Psoas muscle (tissue), 8 donors: Measurements from ENCODE around the gene SPACDR. TPM values are rescaled to one million over a fixed set of nuclear protein-coding genes. Genes with fewer than 3 reads are reported as not detected.
A peak's percentile ranks its signal among the peaks of the same experiment; 100 is the strongest.

Source experiments
- ATAC-seq, 4 donors: fragments of 200-7000 bp; cut with Tn5 transposase; one replicate each; pipeline ENCODE4 v1.9.1; 2020; ENCODE audit warnings: moderate library complexity in 3 of 4, mild to moderate bottlenecking in 2 of 4
- DNase-seq, 2 donors: peaks; one replicate each; pipeline ENCODE4 v3.0.0-alpha.2; 2020
- H3K27ac ChIP-seq: fragments of 200-600 bp; one replicate; pipeline ENCODE4 v1.8.0; 2022
- H3K27me3 ChIP-seq, 3 donors: fragments of 200-600 bp in 1 of 3; one replicate each; pipeline versions ENCODE4 v1.6.1 to v1.8.0; 2013 to 2022; ENCODE audit warnings: low read length in 2 of 3, mild to moderate bottlenecking in 2 of 3, moderate library complexity in 1 of 3; ENCODE audit not compliant: insufficient read depth in 3 of 3
- H3K36me3 ChIP-seq, 2 donors: fragments of 200-600 bp in 1 of 2; one replicate each; pipeline versions ENCODE4 v1.6.1 to v1.8.0; 2013 to 2022; ENCODE audit warnings: low read depth in 1 of 2, mild to moderate bottlenecking in 1 of 2, moderate library complexity in 1 of 2; ENCODE audit not compliant: insufficient read depth in 1 of 2
- H3K4me1 ChIP-seq: fragments of 200-600 bp; one replicate; pipeline ENCODE4 v1.8.0; 2022
- H3K4me3 ChIP-seq: fragments of 200-600 bp; one replicate; pipeline ENCODE4 v1.8.0; 2022; ENCODE audit warnings: mild to moderate bottlenecking
- H3K9me3 ChIP-seq: fragments of 200-600 bp; one replicate; pipeline ENCODE4 v1.8.0; 2022
- WGBS, 3 donors: extraction: QIAGEN DNeasy Blood & Tissue Kit; methylation state at CpG; one replicate each; pipeline versions ENCODE4 v1.1.6 to v1.1.7; 2013; 5-methylcytosine and 5-hydroxymethylcytosine counted together
- intact Hi-C, 2 donors: fragments of 100-400 bp; cut with DNase I; formaldehyde crosslinking; loops; one replicate each; pipeline versions ENCODE4 v1.11.0 to v1.14.2; 2022
- polyA plus RNA-seq, 3 donors: library from polyadenylated mRNA; stranded (reverse); fragments of 200-250 nt; gene quantifications; one replicate each; pipeline ENCODE4 v1.2.3, GENCODE V29; 2013
- total RNA-seq, 4 donors: library from RNA; stranded (reverse); fragmentation: NEBNext Ultra II Directional in 2 of 4; extraction: Animal tissue kit (Norgen Biotek cat#: 25700) in 2 of 4; gene quantifications; one replicate each; pipeline versions ENCODE4 v1.2.1 to v1.2.4, GENCODE V29; 2021 to 2023
- TF ChIP-seq, protein P1 (sequence below): fragments of 200-600 bp; IDR thresholded peaks from one replicate; pipeline ENCODE4 v1.8.0; 2022; ENCODE audit warnings: antibody characterized with exemption
- donor health status: healthy with polysubstance abuse.
- donor health status: DM: no; HTN: no; CAD: no; lungs with moderate emphysema.
- donor health status: Bipolar disorder and iron deficiency.
- donor health status: healthy.
- donor health status: DM: yes; HTN: yes; CAD: no.
- donor health status: DM: no; HTN: no; CAD: no.
- donor health status: DM: no; HTN: no; CAD: no.
- donor health status: DM: yes; HTN: yes; CAD: no.

The SPACDR gene
- total and polyA plus RNA-seq, 7 donors, result 0.17 to 0.25 TPM; not detected in 5

DNA sequence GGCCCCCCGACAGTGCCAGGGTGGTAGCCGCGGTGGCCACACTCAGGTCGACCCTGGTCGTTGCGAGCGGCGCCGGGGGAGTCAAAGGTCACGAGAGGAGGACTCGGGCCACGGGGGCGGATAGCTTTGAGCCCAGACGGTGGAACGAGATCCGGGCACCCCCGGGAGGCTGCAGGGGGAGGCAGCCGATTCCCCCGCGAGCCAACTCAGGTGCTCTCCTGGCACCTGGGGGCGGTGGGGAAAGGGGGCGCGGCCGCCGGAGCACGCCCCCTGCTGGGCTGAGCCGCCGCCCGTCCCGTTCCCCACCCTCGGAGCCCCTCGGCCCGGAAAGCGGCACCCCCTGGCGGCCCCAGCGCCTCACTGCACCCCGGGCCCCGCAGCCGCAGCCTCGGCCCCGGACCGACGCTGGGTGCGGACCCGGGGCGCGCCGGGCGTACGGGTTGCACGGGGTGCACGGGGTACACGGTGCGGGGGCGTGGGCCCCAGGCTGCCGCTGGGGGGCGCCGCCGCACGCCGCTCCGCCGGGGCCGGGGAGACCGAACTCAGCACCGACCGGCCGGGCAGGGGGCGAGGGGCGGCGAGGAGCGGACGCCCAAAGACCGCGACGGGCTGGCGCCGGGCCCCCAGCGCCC lies 19.1 kb upstream of the SPACDR start:
- ATAC-seq, result peak; percentile 55 to 66 (median 56)
- Histone ChIP-seq H3K9me3 (no peaks in the 10 kb centered on the region), H3K4me3 (peak overlapping the region; percentile 70), H3K4me1 (peaks cover 4% of the 10 kb centered on the region), H3K27ac (no peak overlapping the region), H3K27me3 (no peaks in the 10 kb centered on the region), H3K36me3 (no peaks in the 10 kb centered on the region)
- TF ChIP-seq, protein P1, sequence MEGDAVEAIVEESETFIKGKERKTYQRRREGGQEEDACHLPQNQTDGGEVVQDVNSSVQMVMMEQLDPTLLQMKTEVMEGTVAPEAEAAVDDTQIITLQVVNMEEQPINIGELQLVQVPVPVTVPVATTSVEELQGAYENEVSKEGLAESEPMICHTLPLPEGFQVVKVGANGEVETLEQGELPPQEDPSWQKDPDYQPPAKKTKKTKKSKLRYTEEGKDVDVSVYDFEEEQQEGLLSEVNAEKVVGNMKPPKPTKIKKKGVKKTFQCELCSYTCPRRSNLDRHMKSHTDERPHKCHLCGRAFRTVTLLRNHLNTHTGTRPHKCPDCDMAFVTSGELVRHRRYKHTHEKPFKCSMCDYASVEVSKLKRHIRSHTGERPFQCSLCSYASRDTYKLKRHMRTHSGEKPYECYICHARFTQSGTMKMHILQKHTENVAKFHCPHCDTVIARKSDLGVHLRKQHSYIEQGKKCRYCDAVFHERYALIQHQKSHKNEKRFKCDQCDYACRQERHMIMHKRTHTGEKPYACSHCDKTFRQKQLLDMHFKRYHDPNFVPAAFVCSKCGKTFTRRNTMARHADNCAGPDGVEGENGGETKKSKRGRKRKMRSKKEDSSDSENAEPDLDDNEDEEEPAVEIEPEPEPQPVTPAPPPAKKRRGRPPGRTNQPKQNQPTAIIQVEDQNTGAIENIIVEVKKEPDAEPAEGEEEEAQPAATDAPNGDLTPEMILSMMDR, result peak; percentile 84
- WGBS, 3 donors, result 0 to 1% (median 1%) methylated on average over 55 to 78 of the region's 79 CpGs
- intact Hi-C loops, result loop anchor here in 1 of 2 donors (2.0 kb wide), 1 partner anchor 14 kb away; no protein-coding TSS in a partner anchor
- DNase-seq, result peak; percentile 67 to 84

DNA sequence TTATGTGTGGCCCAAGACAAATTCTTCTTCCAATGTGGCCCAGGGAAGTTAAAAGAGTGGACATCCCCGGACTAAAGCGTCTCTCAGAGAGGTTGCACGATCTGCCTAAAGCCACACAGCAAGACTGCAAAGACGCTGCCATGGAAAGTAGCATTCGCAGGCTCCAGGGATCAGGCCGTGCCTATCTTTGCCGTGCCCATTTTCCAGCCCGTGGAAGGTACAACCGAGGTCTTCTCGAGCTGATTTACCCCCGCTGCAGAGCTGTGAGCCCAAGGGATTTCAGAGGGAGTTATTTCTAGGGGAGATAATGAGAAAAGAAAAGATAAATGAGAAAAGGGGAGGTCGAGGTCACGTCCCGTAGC lies 18.6 kb upstream of the SPACDR start:
- H3K27ac ChIP-seq, result no peak overlapping the region
- DNase-seq (no peak), ATAC-seq (no peak)
- no peaks in the 10 kb centered on the region for H3K27me3 ChIP-seq
- WGBS, 3 donors, result 36 to 48% (median 40%) methylated on average over 14 of the region's 14 CpGs
- no peaks in the 10 kb centered on the region for H3K9me3 ChIP-seq
- peak overlapping the region; percentile 70 for H3K4me3 ChIP-seq
- intact Hi-C loops, result loop anchor here in 1 of 2 donors (2.0 kb wide), 1 partner anchor 14 kb away; no protein-coding TSS in a partner anchor
- H3K4me1 ChIP-seq, result peaks cover 5% of the 10 kb centered on the region
- TF ChIP-seq, protein P1, result no peak
- no peaks in the 10 kb centered on the region for H3K36me3 ChIP-seq

DNA sequence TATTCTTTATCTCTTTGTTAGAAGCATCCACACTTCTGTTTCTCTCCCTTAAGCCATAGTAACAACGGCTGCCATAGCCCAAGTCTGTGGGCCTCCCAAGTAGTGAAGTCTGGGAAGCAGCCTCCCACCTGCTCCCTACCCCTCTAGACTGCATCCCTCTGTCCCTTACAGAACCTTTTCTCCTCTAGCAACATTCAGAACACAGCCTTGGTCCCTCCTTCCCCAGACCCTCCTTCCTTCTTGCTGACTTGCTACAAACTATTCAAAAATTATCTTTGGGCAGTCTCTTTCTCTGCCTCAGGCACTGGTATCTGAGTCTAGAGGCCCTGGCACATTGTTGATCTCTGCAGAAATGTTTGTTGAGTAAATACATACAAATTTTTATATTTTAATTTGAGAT lies 17.4 kb upstream of the SPACDR start:
- 78 to 100% (median 86%) methylated on average over 1 of the region's 1 CpG for WGBS, 3 donors
- intact Hi-C loops, result no loop called here
- no peaks in the 10 kb centered on the region for H3K36me3 ChIP-seq

DNA sequence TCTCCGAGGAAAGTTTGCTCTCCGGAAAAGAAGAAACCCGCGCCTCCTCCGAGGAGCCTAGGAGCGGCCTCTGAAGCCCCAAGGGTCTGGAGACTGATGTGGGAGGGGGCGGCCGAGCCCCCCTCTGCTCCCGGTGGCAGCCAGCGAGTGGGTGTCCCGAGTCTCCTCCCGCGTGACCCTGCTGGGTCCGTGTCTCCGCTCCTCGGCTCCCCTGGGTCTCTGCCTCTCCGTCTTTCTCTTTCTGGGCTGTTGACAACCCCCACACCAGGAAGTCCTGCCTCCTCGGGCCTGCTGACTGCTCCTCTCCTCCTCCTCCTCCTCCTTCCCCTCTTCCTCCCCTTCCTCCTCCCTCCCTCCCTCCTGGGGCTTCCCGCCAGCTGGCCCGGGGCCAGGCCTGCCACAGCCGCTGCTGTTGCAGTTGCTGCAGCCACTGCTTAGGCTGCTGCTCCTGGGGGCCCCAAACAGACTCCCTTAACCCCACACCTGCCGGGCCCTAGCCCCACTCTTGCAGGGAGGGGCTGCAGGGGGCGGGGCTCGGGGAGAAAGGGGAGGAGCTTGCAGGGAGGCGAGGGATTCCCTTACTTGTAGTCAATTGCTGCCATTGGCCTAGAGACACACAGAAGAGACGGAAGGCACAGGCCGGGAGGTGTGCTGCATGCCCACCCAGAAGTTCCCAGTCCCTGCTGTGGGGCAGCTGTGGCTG lies 15.0 kb upstream of the SPACDR start, which contains the start of gene TSC22D4:
Gene TSC22D4 (minus strand): TSS at position 257 of the 703 bp plus-strand sequence. CDS start 1,176 bp downstream, outside the sequence.
- Histone ChIP-seq H3K4me1 (peaks cover 20% of the 10 kb centered on the region), H3K27ac (peak within 1 kb of the TSS; percentile 79), H3K27me3 (no peaks in the 10 kb centered on the region), H3K9me3 (no peaks in the 10 kb centered on the region), H3K4me3 (peak within 1 kb of the TSS; percentile 98), H3K36me3 (peaks cover 0 to 7% of the 10 kb centered on the region in 2 donors)
- peak; percentile 92 to 96 (median 95) for ATAC-seq
- peak; percentile 94 to 98 for DNase-seq
- TF ChIP-seq, protein P1, result no peak
- WGBS, 3 donors, result 0 to 3% (median 1%) methylated on average over 22 to 27 of the region's 27 CpGs
- intact Hi-C loops, result loop anchor here (5.0 to 10.0 kb wide), 3 partner anchors 63 to 246 kb away; partner anchors contain the start of gene EPO (in 1 of the 2)

More for the DNA sequence above, 17.4 kb upstream of the SPACDR start:
- ATAC-seq (no peak), DNase-seq (no peak)
- H3K27me3 ChIP-seq, result no peaks in the 10 kb centered on the region
- no peaks in the 10 kb centered on the region for H3K9me3 ChIP-seq
- H3K4me3 ChIP-seq, result no peak overlapping the region
- H3K27ac ChIP-seq, result no peak overlapping the region
- peaks cover 17% of the 10 kb centered on the region for H3K4me1 ChIP-seq
- TF ChIP-seq, protein P1, result no peak
